ENCODE results near the gene PIAS4.

Gene PIAS4

GRCh38 chr19:4080473-4080872 is 72.9 kb downstream of the PIAS4 start:
- DNase-seq: no peak

- no peak for DNase-seq
Observed at GRCh38 chr19:4081441-4082129, 74.0 kb downstream of the PIAS4 start.

DNA sequence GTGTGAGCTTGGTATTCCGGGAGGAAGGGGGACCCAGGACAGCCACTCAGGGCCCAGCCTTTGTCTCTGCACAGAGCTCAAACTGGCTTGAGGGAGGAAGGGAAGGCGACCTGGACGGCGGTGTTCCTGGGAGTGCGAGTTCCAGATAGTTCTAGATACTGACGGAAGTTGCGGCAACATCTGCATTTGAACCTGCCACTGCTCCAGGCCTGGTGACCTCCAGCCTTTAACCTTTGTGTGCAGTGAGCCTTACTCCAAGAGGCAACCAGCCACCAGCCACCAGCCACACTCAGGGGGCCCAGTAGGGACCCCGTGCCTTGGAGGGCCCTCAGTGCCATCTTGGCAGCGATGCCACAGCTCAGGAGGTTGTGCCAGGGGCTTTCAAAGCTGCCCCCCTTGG is 74.6 kb downstream of the PIAS4 start:
- no peak for DNase-seq

GRCh38 chr19:4083677-4084546 is 76.4 kb downstream of the PIAS4 start:
- DNase-seq: no peak

DNA sequence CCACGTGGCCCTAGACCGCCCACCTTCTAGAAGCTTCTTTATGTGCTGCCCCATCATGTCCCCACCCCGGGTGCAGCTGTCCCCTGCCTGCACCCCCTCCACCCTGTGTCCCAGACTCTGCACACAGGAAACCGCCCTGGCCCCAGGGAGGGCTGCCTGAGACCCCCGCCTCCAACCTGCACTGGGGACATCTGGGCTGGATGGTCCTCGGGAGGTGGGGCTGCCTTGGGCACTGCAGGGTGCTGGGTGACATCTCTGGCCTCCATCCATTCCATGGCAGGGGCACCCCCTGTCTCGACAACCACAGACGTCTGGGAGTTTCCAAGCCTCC is 77.0 kb downstream of the PIAS4 start:
- DNase-seq: no peak

- no peak for DNase-seq
Observed at GRCh38 chr19:4086411-4086867, 78.9 kb downstream of the PIAS4 start.

GRCh38 chr19:4087787-4088679 is 80.5 kb downstream of the PIAS4 start:
- DNase-seq: no peak

DNA sequence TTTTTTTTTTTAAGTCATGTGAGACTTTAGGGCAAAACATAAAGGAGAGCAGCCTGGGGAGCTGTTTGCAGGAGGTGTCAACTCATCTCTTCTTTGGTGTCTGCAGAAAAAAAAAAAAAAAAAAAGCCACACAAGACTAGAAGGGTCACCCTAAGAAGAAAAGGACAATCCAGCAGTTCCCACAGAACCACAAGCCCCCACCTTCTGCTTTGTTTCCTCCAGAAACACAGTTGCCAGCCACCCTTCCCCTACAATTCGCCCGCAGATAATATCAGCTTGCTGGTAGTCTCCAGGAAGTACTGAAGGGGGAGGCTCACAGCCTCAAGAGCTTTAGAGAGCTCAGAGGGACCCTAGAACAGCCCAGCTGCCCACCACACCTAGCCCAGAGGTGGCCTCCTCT is 81.4 kb downstream of the PIAS4 start:
- DNase-seq: no peak
